GM18867 (cell line): Measurements from ENCODE around the gene FEM1B.

Experiments used
- ATAC-seq: cut with Tn5 transposase; IDR thresholded peaks from one replicate; pipeline ENCODE4 v1.9.1; 2021; ENCODE audit warnings: mild to moderate bottlenecking, moderate library complexity; ENCODE audit not compliant: unreplicated experiment

FEM1B gene

GRCh38 chr15:68305420-68305871 lies 27.9 kb downstream of the FEM1B start:
- no peak for ATAC-seq

- no peak for ATAC-seq
Measured at GRCh38 chr15:68307131-68307928, 29.8 kb downstream of the FEM1B start.

GRCh38 chr15:68309024-68309423 lies 31.5 kb downstream of the FEM1B start:
- ATAC-seq, result no peak

- ATAC-seq, result no peak
Measured at GRCh38 chr15:68310178-68310803, 32.7 kb downstream of the FEM1B start.

GRCh38 chr15:68310804-68311463 lies 33.4 kb downstream of the FEM1B start:
- ATAC-seq, result no peak

GRCh38 chr15:68311464-68311835 lies 33.9 kb downstream of the FEM1B start:
- ATAC-seq, result no peak

- ATAC-seq, result no peak
Measured at GRCh38 chr15:68311859-68312557, 34.5 kb downstream of the FEM1B start.

GRCh38 chr15:68312701-68313204 lies 35.2 kb downstream of the FEM1B start:
- no peak for ATAC-seq

- no peak for ATAC-seq
Measured at GRCh38 chr15:68313501-68314410, 36.2 kb downstream of the FEM1B start.

- ATAC-seq, result no peak
Measured at GRCh38 chr15:68314563-68314962, 37.0 kb downstream of the FEM1B start.

GRCh38 chr15:68315035-68315434 lies 37.5 kb downstream of the FEM1B start:
- ATAC-seq, result no peak

GRCh38 chr15:68315495-68316031 lies 38.0 kb downstream of the FEM1B start:
- no peak for ATAC-seq

GRCh38 chr15:68316061-68316804 lies 38.7 kb downstream of the FEM1B start:
- no peak for ATAC-seq

- ATAC-seq, result no peak
Measured at GRCh38 chr15:68317281-68318007, 39.9 kb downstream of the FEM1B start.

GRCh38 chr15:68318008-68318835 lies 40.7 kb downstream of the FEM1B start:
- ATAC-seq, result no peak

- no peak for ATAC-seq
Measured at GRCh38 chr15:68318931-68319909, 41.7 kb downstream of the FEM1B start.
